Lower lobe of right lung (tissue), 2 donors: ENCODE measurements around the gene ERFL. TPM values are rescaled to one million over a fixed set of nuclear protein-coding genes. Genes with fewer than 3 reads are reported as not detected.
A peak's percentile ranks its signal among the peaks of the same experiment; 100 is the strongest.
"Not testable (repeated sequence)": the region's sequence is repeated elsewhere in the genome, so short reads cannot be mapped to it uniquely, and the experiment has no call there.

Source experiments
- ATAC-seq, 2 donors: fragments of 200-7000 bp; cut with Tn5 transposase; one replicate each; pipeline ENCODE4 v1.9.1; 2020 to 2022; ENCODE audit warnings: mild to moderate bottlenecking in 2 of 2, moderate library complexity in 2 of 2
- DNase-seq: peaks from one replicate; pipeline ENCODE4 v3.0.0-alpha.2; 2020
- H3K27ac ChIP-seq: fragments of 200-600 bp; one replicate; pipeline ENCODE4 v1.8.0; 2022
- H3K27me3 ChIP-seq: fragments of 200-600 bp; one replicate; pipeline ENCODE4 v1.8.0; 2022; ENCODE audit warnings: low read depth
- H3K36me3 ChIP-seq: fragments of 200-600 bp; one replicate; pipeline ENCODE4 v1.8.0; 2022; ENCODE audit warnings: mild to moderate bottlenecking
- H3K4me1 ChIP-seq: fragments of 200-600 bp; one replicate; pipeline ENCODE4 v1.8.0; 2022
- H3K4me3 ChIP-seq: fragments of 200-600 bp; one replicate; pipeline ENCODE4 v1.8.0; 2022; ENCODE audit warnings: mild to moderate bottlenecking
- H3K9me3 ChIP-seq: fragments of 200-600 bp; one replicate; pipeline ENCODE4 v1.8.0; 2022
- intact Hi-C: fragments of 100-400 bp; cut with DNase I; formaldehyde crosslinking; loops from one replicate; pipeline ENCODE4 v1.11.0; 2022
- total RNA-seq: library from RNA; stranded (reverse); fragmentation: NEBNext Ultra II Directional; extraction: Animal tissue kit (Norgen Biotek cat#: 25700); gene quantifications from one replicate; pipeline ENCODE4 v1.2.1, GENCODE V29; 2021
- TF ChIP-seq, protein P1 (sequence below): fragments of 200-600 bp; IDR thresholded peaks from one replicate; pipeline ENCODE4 v1.8.0; 2022; ENCODE audit warnings: antibody characterized with exemption, mild to moderate bottlenecking
- donor health status: DM: no; HTN: yes; CAD: no; lungs with severe emphysema.

The ERFL gene
- total RNA-seq, 1 donor from 2014 or later: 0.41 TPM

DNA sequence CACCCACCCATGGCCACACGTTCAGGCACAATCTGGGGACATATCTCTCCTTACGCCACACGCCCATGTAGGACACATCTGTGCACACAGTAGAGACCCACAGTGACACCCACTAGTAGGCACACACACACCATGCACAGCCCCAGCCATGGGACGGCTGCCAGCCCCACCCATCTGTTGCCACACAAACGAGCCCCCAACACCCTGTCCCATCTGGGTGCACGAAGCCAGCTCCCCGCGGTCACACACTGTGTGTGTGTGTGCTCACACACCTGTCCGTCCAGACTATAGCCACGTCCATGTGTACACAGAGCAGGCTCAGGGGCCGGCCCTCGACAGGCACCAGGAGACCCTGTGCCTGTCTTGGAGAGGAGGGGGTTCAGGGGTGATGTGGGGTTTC is 10.6 kb downstream of the ERFL start:
- H3K4me3 ChIP-seq: no peak overlapping the region
- H3K27me3 ChIP-seq: peaks cover 72% of the 10 kb centered on the region
- intact Hi-C loops: no loop called here
- no peaks in the 10 kb centered on the region for H3K4me1 ChIP-seq
- no peak for ATAC-seq
- no peak overlapping the region for H3K27ac ChIP-seq
- DNase-seq: peak; percentile 34
- H3K36me3 ChIP-seq: no peaks in the 10 kb centered on the region
- TF ChIP-seq, protein P1, sequence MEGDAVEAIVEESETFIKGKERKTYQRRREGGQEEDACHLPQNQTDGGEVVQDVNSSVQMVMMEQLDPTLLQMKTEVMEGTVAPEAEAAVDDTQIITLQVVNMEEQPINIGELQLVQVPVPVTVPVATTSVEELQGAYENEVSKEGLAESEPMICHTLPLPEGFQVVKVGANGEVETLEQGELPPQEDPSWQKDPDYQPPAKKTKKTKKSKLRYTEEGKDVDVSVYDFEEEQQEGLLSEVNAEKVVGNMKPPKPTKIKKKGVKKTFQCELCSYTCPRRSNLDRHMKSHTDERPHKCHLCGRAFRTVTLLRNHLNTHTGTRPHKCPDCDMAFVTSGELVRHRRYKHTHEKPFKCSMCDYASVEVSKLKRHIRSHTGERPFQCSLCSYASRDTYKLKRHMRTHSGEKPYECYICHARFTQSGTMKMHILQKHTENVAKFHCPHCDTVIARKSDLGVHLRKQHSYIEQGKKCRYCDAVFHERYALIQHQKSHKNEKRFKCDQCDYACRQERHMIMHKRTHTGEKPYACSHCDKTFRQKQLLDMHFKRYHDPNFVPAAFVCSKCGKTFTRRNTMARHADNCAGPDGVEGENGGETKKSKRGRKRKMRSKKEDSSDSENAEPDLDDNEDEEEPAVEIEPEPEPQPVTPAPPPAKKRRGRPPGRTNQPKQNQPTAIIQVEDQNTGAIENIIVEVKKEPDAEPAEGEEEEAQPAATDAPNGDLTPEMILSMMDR: no peak
- no peaks in the 10 kb centered on the region for H3K9me3 ChIP-seq

DNA sequence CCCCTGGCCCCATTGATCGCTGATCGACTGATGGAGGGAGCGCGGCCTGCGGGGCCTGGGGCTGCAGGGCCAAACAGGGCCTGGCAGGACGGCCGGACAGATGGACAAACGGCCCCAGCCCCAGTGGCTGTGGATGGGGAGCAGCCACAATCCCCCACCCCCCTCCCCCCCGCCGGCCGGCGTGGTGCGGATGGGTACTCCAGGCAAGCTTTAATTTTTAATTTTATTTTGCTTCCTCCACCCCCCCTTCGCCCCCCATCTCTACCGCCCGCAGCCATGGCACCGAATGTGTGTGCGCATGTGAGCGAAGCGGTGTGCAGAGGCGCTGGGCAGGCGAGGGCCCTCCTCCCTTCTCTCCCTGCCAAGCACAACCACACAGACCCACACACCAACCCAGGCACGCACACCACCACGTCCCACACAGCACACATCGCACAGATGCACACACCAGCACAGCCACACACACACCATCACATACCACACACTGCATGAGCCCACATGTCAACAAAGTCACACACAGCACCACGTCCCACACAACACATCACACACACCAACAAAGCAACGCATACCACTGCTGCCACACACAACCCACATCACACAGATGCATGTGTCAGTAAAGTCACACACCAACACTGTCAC is 12.4 kb downstream of the ERFL start:
- DNase-seq (no peak), ATAC-seq (no peak)
- Histone ChIP-seq H3K4me1 (no peaks in the 10 kb centered on the region), H3K27me3 (peaks cover 62% of the 10 kb centered on the region), H3K4me3 (no peak overlapping the region), H3K9me3 (no peaks in the 10 kb centered on the region), H3K27ac (no peak overlapping the region), H3K36me3 (no peaks in the 10 kb centered on the region)
- TF ChIP-seq, protein P1: no peak
- intact Hi-C loops: no loop called here

DNA sequence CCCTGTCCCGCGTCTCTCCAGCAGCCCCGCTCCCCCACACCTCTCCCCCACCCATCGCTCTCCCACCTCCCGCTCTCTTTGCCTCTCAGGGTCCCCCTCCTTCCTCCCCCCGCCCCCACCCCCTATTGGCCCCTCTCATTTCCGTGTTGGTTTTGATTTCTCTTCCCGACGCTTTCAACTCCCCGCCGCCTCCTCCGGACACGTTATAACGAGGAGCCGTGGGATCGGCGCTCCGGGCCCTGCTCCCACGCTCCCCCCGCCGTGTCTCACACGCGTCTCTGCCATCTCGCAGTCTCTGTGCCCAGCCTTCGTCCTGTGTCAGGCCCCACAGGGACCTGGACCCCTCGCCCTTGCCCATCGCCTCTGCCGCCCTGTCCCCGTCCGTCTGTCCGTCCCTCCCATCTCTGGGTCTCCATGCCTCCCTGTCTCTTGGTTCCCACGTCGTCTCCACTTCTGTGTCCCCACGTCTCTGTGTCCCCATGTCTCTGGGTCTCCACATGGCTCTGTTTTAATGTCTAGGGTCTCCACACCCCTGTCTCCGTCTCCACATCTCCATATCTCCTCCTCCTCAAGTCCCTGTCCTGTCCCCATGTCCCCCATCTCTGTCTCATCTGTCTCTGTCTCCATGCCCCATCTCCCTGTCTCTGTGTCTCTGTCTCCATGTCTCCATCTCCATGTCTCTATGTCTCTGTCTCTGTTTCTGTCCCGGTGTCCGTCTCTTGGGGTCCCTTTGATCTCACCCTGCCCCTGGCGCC is 13.1 kb downstream of the ERFL start:
- Histone ChIP-seq H3K9me3 (no peaks in the 10 kb centered on the region), H3K4me3 (no peak overlapping the region), H3K4me1 (no peaks in the 10 kb centered on the region), H3K36me3 (no peaks in the 10 kb centered on the region), H3K27ac (no peak overlapping the region), H3K27me3 (peaks cover 55% of the 10 kb centered on the region)
- intact Hi-C loops: no loop called here
- TF ChIP-seq, protein P1: no peak
- no peak for DNase-seq
- ATAC-seq: no peak

DNA sequence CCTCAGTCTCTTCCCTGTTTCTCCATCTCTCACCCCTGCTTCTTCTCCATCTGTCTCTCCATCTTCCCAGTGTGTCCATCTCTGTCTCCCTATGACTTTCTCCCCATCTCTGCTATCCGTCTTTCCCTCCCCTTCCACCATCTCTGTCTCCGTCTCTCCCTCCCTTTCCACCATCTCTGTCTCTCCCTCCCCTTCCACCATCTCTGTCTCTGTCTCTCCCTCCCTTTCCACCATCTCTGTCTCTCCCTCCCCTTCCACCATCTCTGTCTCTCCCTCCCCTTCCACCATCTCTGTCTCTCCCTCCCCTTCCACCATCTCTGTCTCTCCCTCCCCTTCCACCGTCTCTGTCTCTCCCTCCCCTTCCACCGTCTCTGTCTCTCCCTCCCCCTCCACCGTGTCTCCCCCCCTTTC is 13.8 kb downstream of the ERFL start:
- H3K27me3 ChIP-seq: peaks cover 53% of the 10 kb centered on the region
- H3K27ac ChIP-seq, H3K9me3 ChIP-seq, H3K4me1 ChIP-seq, H3K4me3 ChIP-seq, intact Hi-C loops, DNase-seq, ATAC-seq, H3K36me3 ChIP-seq: not testable (repeated sequence)

DNA sequence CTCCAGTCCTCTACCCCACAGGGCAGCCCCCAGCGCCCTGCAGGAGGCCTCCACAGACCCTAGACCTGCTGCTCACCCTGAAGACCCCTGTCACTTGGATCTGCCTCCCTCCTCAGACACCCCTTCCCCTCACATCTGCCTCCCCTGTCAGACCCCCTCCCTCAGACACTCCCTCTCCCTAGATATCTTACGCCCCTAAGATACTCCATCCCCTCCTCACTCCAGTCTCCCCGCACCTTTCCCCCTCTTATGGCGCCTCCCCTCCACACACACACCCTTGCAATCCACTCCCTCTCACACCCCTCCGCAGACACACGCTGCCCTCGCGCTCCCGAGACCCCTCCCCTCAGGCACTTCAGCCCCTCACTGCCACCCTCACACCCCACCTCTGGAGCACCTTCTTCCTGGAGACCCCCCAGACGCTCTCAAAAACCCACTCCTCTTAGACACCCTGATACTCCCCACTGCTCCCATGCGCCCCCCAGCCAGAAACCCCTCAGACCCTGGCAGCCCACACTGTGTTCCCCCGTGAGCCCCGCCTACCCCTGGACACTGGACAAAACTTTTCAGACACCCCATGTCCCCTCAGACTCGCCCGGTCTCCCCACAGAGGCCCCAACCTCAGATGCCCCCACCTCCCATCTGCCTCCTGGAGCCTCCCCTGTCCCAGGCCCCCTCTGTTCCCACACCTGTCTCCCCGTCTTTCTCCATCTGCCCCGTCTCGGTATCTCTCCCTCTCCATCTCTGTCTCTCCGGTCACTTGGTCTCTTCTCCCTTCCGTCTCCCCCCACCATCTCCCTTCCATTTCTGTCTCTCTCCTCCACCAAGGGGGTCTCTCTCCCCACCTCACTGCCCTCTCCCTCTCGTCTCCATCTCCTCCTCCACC is 14.5 kb downstream of the ERFL start:
- intact Hi-C loops: no loop called here
- no peak overlapping the region for H3K27ac ChIP-seq
- H3K9me3 ChIP-seq: no peaks in the 10 kb centered on the region
- peaks cover 50% of the 10 kb centered on the region for H3K27me3 ChIP-seq
- no peak overlapping the region for H3K4me3 ChIP-seq
- no peak for ATAC-seq
- no peak for DNase-seq
- TF ChIP-seq, protein P1: no peak
- no peaks in the 10 kb centered on the region for H3K36me3 ChIP-seq
- H3K4me1 ChIP-seq: no peaks in the 10 kb centered on the region
